Heart right ventricle (tissue), 16 donors: ENCODE measurements around the gene ANAPC5. TPM values are rescaled to one million over a fixed set of nuclear protein-coding genes. Genes with fewer than 3 reads are reported as not detected.

ENCODE experiments used
- ATAC-seq, 8 donors: fragments of 200-7000 bp; cut with Tn5 transposase; one replicate each; pipeline ENCODE4 v1.9.1; 2020; ENCODE audit warnings: mild to moderate bottlenecking in 8 of 8, moderate library complexity in 8 of 8, moderate number of reproducible peaks in 1 of 8
- DNase-seq, 2 donors: peaks; one replicate each; pipeline ENCODE4 v3.0.0-alpha.2; 2020
- H3K27ac ChIP-seq, 10 donors: fragments of 200-600 bp; sonication (generic) in 2 of 10; one replicate each; pipeline versions ENCODE4 v1.5.0 to v1.8.0; 2020 to 2022; ENCODE audit warnings: mild to moderate bottlenecking in 3 of 10
- H3K27me3 ChIP-seq, 7 donors: fragments of 200-600 bp; one replicate each; pipeline ENCODE4 v1.8.0; 2021 to 2022; ENCODE audit warnings: mild to moderate bottlenecking in 2 of 7
- H3K36me3 ChIP-seq, 9 donors: fragments of 200-600 bp; sonication (generic) in 1 of 9; one replicate each; pipeline versions ENCODE4 v1.5.0 to v1.8.0; 2020 to 2022; ENCODE audit warnings: mild to moderate bottlenecking in 2 of 9
- H3K4me1 ChIP-seq, 9 donors: fragments of 200-600 bp; sonication (generic) in 1 of 9; one replicate each; pipeline versions ENCODE4 v1.5.0 to v1.8.0; 2020 to 2022; ENCODE audit warnings: mild to moderate bottlenecking in 4 of 9
- H3K4me3 ChIP-seq, 10 donors: fragments of 200-600 bp; sonication (generic) in 2 of 10; one replicate each; pipeline versions ENCODE4 v1.5.0 to v1.8.0; 2020 to 2022; ENCODE audit warnings: mild to moderate bottlenecking in 7 of 10, moderate library complexity in 2 of 10
- H3K9me3 ChIP-seq, 11 donors: fragments of 200-600 bp in 10 of 11; sonication (generic) in 2 of 11; one replicate each; pipeline versions ENCODE4 v1.5.0 to v1.8.0; 2013 to 2022; ENCODE audit warnings: mild to moderate bottlenecking in 2 of 11, control low read depth in 1 of 11, moderate library complexity in 1 of 11
- CTCF ChIP-seq, 9 donors: fragments of 200-600 bp; sonication (generic) in 2 of 9; IDR thresholded peaks; one replicate each; pipeline versions ENCODE4 v1.5.0 to v1.8.0; 2021 to 2022; ENCODE audit warnings: antibody characterized with exemption in 9 of 9, mild to moderate bottlenecking in 5 of 9, moderate library complexity in 1 of 9
- WGBS, 2 donors: extraction: QIAGEN DNeasy Blood & Tissue Kit; methylation state at CpG; one replicate each; pipeline ENCODE4 v1.1.7; 2013; ENCODE audit warnings: inconsistent platforms in 1 of 2; 5-methylcytosine and 5-hydroxymethylcytosine counted together
- intact Hi-C, 10 donors: fragments of 100-400 bp; cut with DNase I; formaldehyde crosslinking; loops; one replicate each; pipeline versions ENCODE4 v1.11.1 to v1.14.2; 2022
- polyA plus RNA-seq, 2 donors: library from polyadenylated mRNA; stranded (reverse); fragments of 200-250 nt; gene quantifications; one replicate each; pipeline ENCODE4 v1.2.3, GENCODE V29; 2013
- total RNA-seq, 10 donors: library from RNA; stranded (reverse); fragmentation: NEBNext Ultra II Directional in 3 of 10; extraction: Animal tissue kit (Norgen Biotek cat#: 25700) in 3 of 10; gene quantifications; one replicate each; pipeline versions ENCODE4 v1.2.1 to v1.2.4, GENCODE V29; 2021 to 2023
- donor health status: Arrhythmogenic right ventricular cardiomyopathy.
- donor health status: ischemic (EF 13 %, LVEDD 7.1; RV severe dilation, severe dysfunction).
- donor health status: healthy with polysubstance abuse.
- donor health status: DM: no; HTN: yes; CAD: no.
- donor health status: DM: no; HTN: no; CAD: no.
- donor health status: ischemic (EF 25% LVEDD 6.9; RV normal size, moderate dysfunction).
- donor health status: ischemic (EF 25% LVEDD 5.7; RV mildly dilated, moderate dysfunction).
- donor health status: healthy.
- donor health status: DM: yes; HTN: yes; CAD: no.
- donor health status: Ischemic cardiomyopathy.
- donor health status: ischemic (EF 35%, LVEDD 5.7; RV mildly dilated, moderate dysfunction).
- donor health status: nonischemic (EF 11% LVEDD 7.7; RV severe dilation, severe dysfunction).
- donor health status: DM: yes; HTN: yes; CAD: no.
- donor health status: PGD.
- donor health status: ischemic (EF 29% LVEDD 5.4; RV normal size, mild dysfunction).
- donor health status: nonischemic (EF 23%, LVEDD 6.1; RV moderate dilation, normal function).

ANAPC5 gene
- total and polyA plus RNA-seq, 12 donors, result 50.2 to 82.4 (median 57.0) TPM

- no peaks in the 10 kb centered on the region for H3K9me3 ChIP-seq
- TF ChIP-seq CTCF (IDR thresholded peaks at IDR 0.05), result no peak
- ATAC-seq (no peak), DNase-seq (no peak)
- H3K36me3 ChIP-seq, result no peaks in the 10 kb centered on the region
- no peaks in the 10 kb centered on the region for H3K27me3 ChIP-seq
- intact Hi-C loops, result no loop called here
- WGBS, 2 donors, result 92 to 96% methylated on average over 6 of the region's 6 CpGs
- no peak overlapping the region for H3K4me3 ChIP-seq
- no peak overlapping the region for H3K27ac ChIP-seq
- no peaks in the 10 kb centered on the region for H3K4me1 ChIP-seq
Observed at GRCh38 chr12:121373755-121374154, 21.5 kb upstream of the ANAPC5 start.

- no peak overlapping the region for H3K4me3 ChIP-seq
- DNase-seq (no peak), ATAC-seq (no peak)
- H3K9me3 ChIP-seq, result no peaks in the 10 kb centered on the region
- no peaks in the 10 kb centered on the region for H3K36me3 ChIP-seq
- H3K4me1 ChIP-seq, result no peaks in the 10 kb centered on the region
- no peak for TF ChIP-seq CTCF (IDR thresholded peaks at IDR 0.05)
- 77 to 81% methylated on average over 6 of the region's 6 CpGs for WGBS, 2 donors
- H3K27ac ChIP-seq, result no peak overlapping the region
- H3K27me3 ChIP-seq, result peaks cover 0 to 10% (median 3%) of the 10 kb centered on the region in 7 donors
- intact Hi-C loops, result no loop called here
Observed at GRCh38 chr12:121371404-121371803, 19.2 kb upstream of the ANAPC5 start.

- no peak for ATAC-seq
- no peak overlapping the region for H3K4me3 ChIP-seq
- H3K9me3 ChIP-seq, result no peaks in the 10 kb centered on the region
- H3K27me3 ChIP-seq, result peaks cover 0 to 30% (median 6%) of the 10 kb centered on the region in 7 donors
- no peak overlapping the region for H3K27ac ChIP-seq
- WGBS, 2 donors, result 52 to 53% methylated on average over 4 of the region's 4 CpGs
- no peak for DNase-seq
- no peaks in the 10 kb centered on the region for H3K4me1 ChIP-seq
- intact Hi-C loops, result no loop called here
- no peaks in the 10 kb centered on the region for H3K36me3 ChIP-seq
- TF ChIP-seq CTCF (IDR thresholded peaks at IDR 0.05), result no peak
Observed at GRCh38 chr12:121366063-121366459, 13.8 kb upstream of the ANAPC5 start.

- H3K9me3 ChIP-seq, result no peaks in the 10 kb centered on the region
- H3K27ac ChIP-seq, result no peak overlapping the region
- no peak overlapping the region for H3K4me3 ChIP-seq
- peaks cover 0 to 30% (median 6%) of the 10 kb centered on the region in 7 donors for H3K27me3 ChIP-seq
- 73% methylated on average over 5 of the region's 5 CpGs for WGBS, 2 donors
- H3K4me1 ChIP-seq, result no peaks in the 10 kb centered on the region
- no peak for DNase-seq
- ATAC-seq, result no peak
- no peaks in the 10 kb centered on the region for H3K36me3 ChIP-seq
- TF ChIP-seq CTCF (IDR thresholded peaks at IDR 0.05), result no peak
- intact Hi-C loops, result no loop called here
Observed at GRCh38 chr12:121365416-121366062, 13.3 kb upstream of the ANAPC5 start.
